Trophoblast cell (in vitro differentiated cells and primary cell): ENCODE data around the gene RHAG.

Experiments used
- DNase-seq, 2 donors: peaks; one replicate each; pipeline ENCODE4 v3.0.0-alpha.2; 2016
- H2AFZ ChIP-seq: 2 replicates; pipeline ENCODE4 v1.6.1; 2013; ENCODE audit warnings: low read length, moderate library complexity, mild to moderate bottlenecking; ENCODE audit not compliant: insufficient read depth, poor library complexity
- H2AK5ac ChIP-seq: 2 replicates; pipeline ENCODE4 v1.6.1; 2013; ENCODE audit warnings: mild to moderate bottlenecking, low read length
- H2BK120ac ChIP-seq: 2 replicates; pipeline ENCODE4 v1.6.1; 2013; ENCODE audit warnings: low read length, mild to moderate bottlenecking, moderate library complexity; ENCODE audit not compliant: insufficient read depth, poor library complexity
- H2BK12ac ChIP-seq: 2 replicates; pipeline ENCODE4 v1.6.1; 2013; ENCODE audit warnings: mild to moderate bottlenecking, low read length, moderate library complexity
- H2BK5ac ChIP-seq: 2 replicates; pipeline ENCODE4 v1.6.1; 2013; ENCODE audit warnings: low read length, low read depth, moderate library complexity, mild to moderate bottlenecking; ENCODE audit not compliant: poor library complexity
- H3K14ac ChIP-seq: 2 replicates; pipeline ENCODE4 v1.6.1; 2013; ENCODE audit warnings: mild to moderate bottlenecking, low read length
- H3K18ac ChIP-seq: 2 replicates; pipeline ENCODE4 v1.6.1; 2013; ENCODE audit warnings: mild to moderate bottlenecking, low read length
- H3K23ac ChIP-seq: 2 replicates; pipeline ENCODE4 v1.6.1; 2013; ENCODE audit warnings: low read length
- H3K27ac ChIP-seq: 2 replicates; pipeline ENCODE4 v1.5.1; 2013; ENCODE audit warnings: low read depth, mild to moderate bottlenecking, inconsistent platforms, low read length, moderate library complexity
- H3K27me3 ChIP-seq: 2 replicates; pipeline ENCODE4 v1.6.1; 2013; ENCODE audit warnings: inconsistent platforms, mild to moderate bottlenecking, low read length, moderate library complexity; ENCODE audit not compliant: insufficient read depth
- H3K36me3 ChIP-seq, 2 experiments: 1 replicate in 1 of 2; 2 replicates in 1 of 2; pipeline ENCODE4 v1.6.1; 2013; ENCODE audit warnings: low read length in 2 of 2, mild to moderate bottlenecking in 2 of 2, moderate library complexity in 1 of 2; ENCODE audit not compliant: insufficient read depth in 2 of 2, control insufficient read depth in 1 of 2
- H3K4ac ChIP-seq: 2 replicates; pipeline ENCODE4 v1.6.1; 2013; ENCODE audit warnings: low read depth, mild to moderate bottlenecking, low read length, moderate library complexity
- H3K4me1 ChIP-seq, 2 experiments: 1 replicate in 1 of 2; 2 replicates in 1 of 2; pipeline ENCODE4 v1.6.1; 2013; ENCODE audit warnings: low read length in 2 of 2, mild to moderate bottlenecking in 2 of 2, moderate library complexity in 1 of 2; ENCODE audit not compliant: insufficient read depth in 2 of 2, control insufficient read depth in 1 of 2
- H3K4me2 ChIP-seq: 2 replicates; pipeline ENCODE4 v1.6.1; 2013; ENCODE audit warnings: inconsistent platforms, mild to moderate bottlenecking, low read length, moderate library complexity
- H3K4me3 ChIP-seq: 2 replicates; pipeline ENCODE4 v1.5.1; 2013; ENCODE audit warnings: mild to moderate bottlenecking, low read depth, low read length, inconsistent platforms
- H3K79me1 ChIP-seq: one replicate; pipeline ENCODE4 v1.6.1; 2013; ENCODE audit warnings: low read length
- H3K79me2 ChIP-seq: 2 replicates; pipeline ENCODE4 v1.6.1; 2013; ENCODE audit warnings: low read length, mild to moderate bottlenecking; ENCODE audit not compliant: control insufficient read depth, insufficient read depth, poor library complexity
- H3K9ac ChIP-seq: 2 replicates; pipeline ENCODE4 v1.6.1; 2013; ENCODE audit warnings: mild to moderate bottlenecking, low read length
- H3K9me3 ChIP-seq: 2 replicates; pipeline ENCODE4 v1.6.1; 2013; ENCODE audit warnings: low read depth, mild to moderate bottlenecking, control low read depth, inconsistent platforms, low read length; ENCODE audit not compliant: insufficient read depth
- H4K12ac ChIP-seq: 2 replicates; pipeline ENCODE4 v1.6.1; 2013; ENCODE audit warnings: low read depth, mild to moderate bottlenecking, low read length, moderate library complexity
- H4K8ac ChIP-seq: 2 replicates; pipeline ENCODE4 v1.6.1; 2013; ENCODE audit warnings: low read depth, mild to moderate bottlenecking, low read length, moderate library complexity
- H4K91ac ChIP-seq: one replicate; pipeline ENCODE4 v1.6.1; 2013; ENCODE audit warnings: low read depth, mild to moderate bottlenecking, low read length, moderate library complexity
- WGBS: extraction: QIAGEN DNeasy Blood & Tissue Kit; methylation state at CpG from one replicate; pipeline ENCODE4 v1.1.7; 2013; ENCODE audit warnings: missing lambda C conversion rate; ENCODE audit not compliant: insufficient read length, insufficient coverage; ENCODE audit errors: extremely low coverage; 5-methylcytosine and 5-hydroxymethylcytosine counted together

Gene RHAG

GRCh38 chr6:49582529-49582928, 54.1 kb downstream of the RHAG start:
- Histone ChIP-seq H2AFZ (no peak overlapping the region), H3K18ac (no peak overlapping the region), H3K4me2 (no peak overlapping the region), H2BK12ac (no peak overlapping the region), H2BK120ac (no peak overlapping the region), H4K8ac (no peak overlapping the region), H3K79me1 (no peaks in the 10 kb centered on the region), H3K9ac (no peak overlapping the region), H3K36me3 (no peaks in the 10 kb centered on the region), H3K23ac (no peak overlapping the region), H3K27ac (no peak overlapping the region), H4K12ac (no peak overlapping the region), H3K4me3 (no peak overlapping the region), H3K79me2 (no peaks in the 10 kb centered on the region), H3K27me3 (no peaks in the 10 kb centered on the region), H3K9me3 (peaks cover 2% of the 10 kb centered on the region), H4K91ac (no peak overlapping the region), H3K4ac (no peak overlapping the region), H2AK5ac (no peak overlapping the region), H2BK5ac (no peak overlapping the region), H3K4me1 (no peaks in the 10 kb centered on the region), H3K14ac (no peak overlapping the region)
- no peak for DNase-seq
- no CpG with 5 or more reads among the region's 1 CpG for WGBS

- Histone ChIP-seq H4K12ac (no peak overlapping the region), H3K79me1 (no peaks in the 10 kb centered on the region), H3K18ac (no peak overlapping the region), H3K4me3 (no peak overlapping the region), H2AK5ac (no peak overlapping the region), H4K91ac (no peak overlapping the region), H3K4ac (no peak overlapping the region), H4K8ac (no peak overlapping the region), H2AFZ (no peak overlapping the region), H3K4me1 (no peaks in the 10 kb centered on the region), H3K79me2 (no peaks in the 10 kb centered on the region), H2BK5ac (no peak overlapping the region), H3K4me2 (no peak overlapping the region), H3K9ac (no peak overlapping the region), H3K23ac (no peak overlapping the region), H3K14ac (no peak overlapping the region), H3K27ac (no peak overlapping the region), H3K9me3 (peaks cover 2% of the 10 kb centered on the region), H2BK12ac (no peak overlapping the region), H2BK120ac (no peak overlapping the region), H3K36me3 (no peaks in the 10 kb centered on the region), H3K27me3 (no peaks in the 10 kb centered on the region)
- DNase-seq = no peak
These were observed 57.0 kb downstream of the RHAG start for GRCh38 chr6:49579649-49580048.

- H2BK120ac ChIP-seq = no peak overlapping the region
- no peaks in the 10 kb centered on the region for H3K79me1 ChIP-seq
- no peak overlapping the region for H3K27ac ChIP-seq
- H3K79me2 ChIP-seq = no peaks in the 10 kb centered on the region
- no peaks in the 10 kb centered on the region for H3K4me1 ChIP-seq
- no peak overlapping the region for H2BK12ac ChIP-seq
- H3K27me3 ChIP-seq = no peaks in the 10 kb centered on the region
- no peak overlapping the region for H3K4me3 ChIP-seq
- no peak overlapping the region for H2BK5ac ChIP-seq
- no peak for DNase-seq
- no peak overlapping the region for H4K91ac ChIP-seq
- no peak overlapping the region for H4K12ac ChIP-seq
- peaks cover 2% of the 10 kb centered on the region for H3K9me3 ChIP-seq
- no peak overlapping the region for H3K4me2 ChIP-seq
- H3K9ac ChIP-seq = no peak overlapping the region
- H4K8ac ChIP-seq = no peak overlapping the region
- no peak overlapping the region for H2AK5ac ChIP-seq
- no peak overlapping the region for H3K14ac ChIP-seq
- no peaks in the 10 kb centered on the region for H3K36me3 ChIP-seq
- no peak overlapping the region for H3K4ac ChIP-seq
- H3K18ac ChIP-seq = no peak overlapping the region
- H3K23ac ChIP-seq = no peak overlapping the region
- H2AFZ ChIP-seq = no peak overlapping the region
- no CpG with 5 or more reads among the region's 1 CpG for WGBS
These were observed 60.0 kb downstream of the RHAG start for GRCh38 chr6:49576618-49577017.

- Histone ChIP-seq H3K4ac (no peak overlapping the region), H3K27me3 (no peaks in the 10 kb centered on the region), H2AFZ (no peak overlapping the region), H3K79me2 (no peaks in the 10 kb centered on the region), H3K18ac (no peak overlapping the region), H3K4me1 (peaks cover 2 to 4% of the 10 kb centered on the region in 2 experiments), H3K27ac (no peak overlapping the region), H3K4me3 (no peak overlapping the region), H3K23ac (no peak overlapping the region), H3K9me3 (no peaks in the 10 kb centered on the region), H3K14ac (no peak overlapping the region), H3K79me1 (no peaks in the 10 kb centered on the region), H3K9ac (no peak overlapping the region), H2AK5ac (no peak overlapping the region), H3K4me2 (no peak overlapping the region), H2BK120ac (no peak overlapping the region), H4K12ac (no peak overlapping the region), H4K91ac (no peak overlapping the region), H4K8ac (no peak overlapping the region), H3K36me3 (no peaks in the 10 kb centered on the region), H2BK5ac (no peak overlapping the region), H2BK12ac (no peak overlapping the region)
- WGBS = no CpG with 5 or more reads among the region's 6 CpGs
- no peak for DNase-seq
These were observed 66.1 kb downstream of the RHAG start for GRCh38 chr6:49570474-49571079.
